ENCODE results near the gene MBOAT7.
A peak's percentile ranks its signal among the peaks of the same experiment; 100 is the strongest.
"Not testable (repeated sequence)": the region's sequence is repeated elsewhere in the genome, so short reads cannot be mapped to it uniquely, and the experiment has no call there.

Gene MBOAT7

DNA sequence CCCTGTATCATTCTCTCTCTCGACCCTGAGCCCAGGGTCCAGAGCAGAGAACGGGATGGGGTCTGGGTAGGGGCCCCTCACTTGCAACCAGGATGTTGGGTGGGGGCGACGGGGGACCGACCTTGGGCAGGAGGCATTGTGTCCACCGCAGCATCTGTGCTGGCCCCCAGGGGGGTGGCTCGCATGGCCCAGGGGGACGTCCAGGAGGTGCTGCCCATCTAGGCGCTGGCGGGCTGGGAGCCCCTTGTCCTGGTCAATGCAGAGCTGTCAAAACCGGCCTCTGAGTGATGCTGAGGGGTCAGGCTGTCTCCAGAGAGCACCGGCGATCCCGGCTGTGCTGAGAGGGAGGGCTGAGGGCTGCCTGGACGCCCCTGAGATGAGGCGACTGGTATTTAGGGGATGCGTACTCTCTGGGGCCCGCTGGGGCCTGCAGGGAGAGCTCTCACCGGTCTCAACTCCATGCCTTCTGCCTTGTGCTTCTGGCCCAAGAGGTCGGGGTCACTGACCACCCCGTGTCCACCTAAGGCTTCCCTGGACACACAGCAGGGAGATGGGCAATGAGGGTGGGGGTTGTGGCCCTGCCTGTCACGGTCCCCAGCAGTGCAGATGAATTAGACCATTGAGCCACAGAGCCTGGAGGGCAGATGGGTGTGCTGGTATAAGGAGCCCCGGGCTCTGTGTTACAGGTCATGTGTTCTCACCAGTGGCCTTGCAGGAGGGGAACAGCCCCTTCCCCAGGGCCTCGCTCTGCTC is 19.9 kb upstream of the MBOAT7 start:
- DNase-seq (ENCODE audit: low read depth in 3 of 3) = peak in 1 of 3 experiments; percentile 21

DNA sequence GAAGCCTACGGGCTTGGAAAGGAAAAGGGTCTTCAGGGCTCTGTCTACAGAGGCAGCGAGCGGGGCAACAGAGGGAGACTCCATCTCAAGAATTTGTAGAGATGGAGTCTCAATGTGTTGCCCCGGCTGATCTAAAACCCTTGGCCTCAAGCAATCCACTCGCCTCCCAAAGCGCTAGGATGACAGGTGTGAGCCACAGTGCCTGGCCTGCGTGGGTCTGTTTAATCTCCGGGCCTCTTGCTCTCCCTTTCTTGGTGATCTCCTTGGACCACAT is 19.3 kb upstream of the MBOAT7 start:
- peak in 1 of 3 experiments; percentile 26 for DNase-seq (ENCODE audit: low read depth in 3 of 3)

DNA sequence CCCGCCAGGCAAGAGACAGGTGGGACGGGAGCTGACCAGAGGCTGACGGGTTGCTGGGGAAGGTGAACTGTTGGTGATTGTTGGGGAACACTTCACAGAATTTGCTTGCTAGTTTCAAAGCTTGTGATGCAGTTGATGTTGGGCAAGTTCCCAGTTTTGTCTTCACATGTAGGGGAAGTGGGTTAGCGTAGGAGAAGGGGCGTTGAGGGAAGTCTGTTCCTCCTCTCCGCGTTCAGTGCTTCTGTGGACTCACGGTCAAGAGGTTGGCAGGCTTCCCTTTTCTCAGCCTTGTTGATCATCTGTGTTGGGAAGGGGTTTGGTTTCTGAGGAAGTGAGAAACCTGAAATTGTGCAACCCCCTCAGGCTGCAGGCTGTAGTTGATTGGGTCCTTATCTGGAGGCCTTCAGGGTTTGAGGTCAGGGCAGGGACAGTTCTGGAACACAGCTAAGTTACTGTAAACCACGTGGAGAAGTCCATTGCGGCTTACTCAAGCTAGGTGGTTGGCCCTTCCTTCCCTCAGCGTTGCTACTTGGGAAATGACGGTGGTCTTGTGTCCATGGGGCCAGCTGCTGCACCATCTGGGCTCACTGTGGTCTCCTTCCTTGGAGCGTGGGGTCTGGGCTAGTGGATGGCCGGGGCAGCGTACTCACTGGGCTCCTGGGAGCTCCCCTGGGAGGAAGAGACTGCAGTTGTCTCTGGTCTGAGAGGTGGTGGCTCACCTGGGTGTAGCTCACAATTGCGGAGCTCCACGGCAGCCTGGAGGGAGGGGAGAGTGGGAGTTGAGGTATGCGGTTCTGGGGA is 18.8 kb upstream of the MBOAT7 start:
- DNase-seq (ENCODE audit: low read depth in 3 of 3) = peak in 2 of 3 experiments; percentile 34 to 50

DNA sequence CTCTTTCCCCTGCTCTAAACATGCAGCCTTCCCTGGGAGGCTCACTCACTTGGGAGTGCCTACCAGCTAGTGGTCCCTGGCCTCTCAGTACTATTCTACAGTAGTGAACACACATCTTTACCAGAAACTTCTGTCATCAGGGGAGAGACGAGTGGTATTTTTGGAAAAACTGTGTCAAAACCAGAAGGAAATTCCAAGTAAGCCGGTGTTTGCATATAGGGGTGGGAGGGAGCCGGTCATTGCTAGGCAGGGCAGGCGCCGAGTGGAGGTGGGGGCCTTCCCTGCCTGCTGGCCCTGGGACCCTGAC is 18.2 kb upstream of the MBOAT7 start:
- DNase-seq (ENCODE audit: low read depth in 3 of 3) = no peak

DNA sequence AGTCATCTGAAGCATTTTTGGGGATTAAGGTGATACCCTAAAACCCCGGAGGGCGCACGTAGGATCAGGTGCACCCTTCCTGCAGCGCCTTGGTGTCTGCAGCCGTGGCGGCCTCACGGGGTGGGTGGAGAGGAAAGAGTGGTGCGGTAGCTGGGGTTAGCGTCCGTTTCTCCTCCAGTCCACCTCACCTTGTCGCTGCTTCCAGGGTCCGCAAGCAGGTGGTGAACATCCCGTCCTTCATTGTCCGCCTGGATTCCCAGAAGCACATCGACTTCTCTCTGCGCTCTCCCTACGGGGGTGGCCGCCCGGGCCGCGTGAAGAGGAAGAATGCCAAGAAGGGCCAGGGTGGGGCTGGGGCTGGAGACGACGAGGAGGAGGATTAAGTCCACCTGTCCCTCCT is 17.8 kb upstream of the MBOAT7 start:
- DNase-seq (ENCODE audit: low read depth in 3 of 3) = not testable (repeated sequence)

DNA sequence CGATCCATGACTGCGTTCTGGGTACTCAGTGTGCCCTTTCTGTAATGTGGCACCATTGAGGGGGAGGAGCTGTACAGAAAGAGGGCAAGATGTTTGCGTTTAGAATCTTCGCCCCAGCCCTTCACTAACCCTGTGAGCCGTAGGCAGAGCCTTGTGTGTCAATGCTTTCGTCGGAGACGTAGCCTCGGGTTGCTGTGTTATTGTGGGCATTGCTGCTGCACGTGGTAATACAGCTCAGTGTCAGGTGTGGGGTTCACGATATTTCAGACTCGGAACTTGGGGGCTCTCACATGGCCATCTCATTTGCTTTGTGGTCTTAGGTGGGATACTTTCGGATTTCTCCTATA is 17.4 kb upstream of the MBOAT7 start:
- no peak for DNase-seq (ENCODE audit: low read depth in 3 of 3)

DNA sequence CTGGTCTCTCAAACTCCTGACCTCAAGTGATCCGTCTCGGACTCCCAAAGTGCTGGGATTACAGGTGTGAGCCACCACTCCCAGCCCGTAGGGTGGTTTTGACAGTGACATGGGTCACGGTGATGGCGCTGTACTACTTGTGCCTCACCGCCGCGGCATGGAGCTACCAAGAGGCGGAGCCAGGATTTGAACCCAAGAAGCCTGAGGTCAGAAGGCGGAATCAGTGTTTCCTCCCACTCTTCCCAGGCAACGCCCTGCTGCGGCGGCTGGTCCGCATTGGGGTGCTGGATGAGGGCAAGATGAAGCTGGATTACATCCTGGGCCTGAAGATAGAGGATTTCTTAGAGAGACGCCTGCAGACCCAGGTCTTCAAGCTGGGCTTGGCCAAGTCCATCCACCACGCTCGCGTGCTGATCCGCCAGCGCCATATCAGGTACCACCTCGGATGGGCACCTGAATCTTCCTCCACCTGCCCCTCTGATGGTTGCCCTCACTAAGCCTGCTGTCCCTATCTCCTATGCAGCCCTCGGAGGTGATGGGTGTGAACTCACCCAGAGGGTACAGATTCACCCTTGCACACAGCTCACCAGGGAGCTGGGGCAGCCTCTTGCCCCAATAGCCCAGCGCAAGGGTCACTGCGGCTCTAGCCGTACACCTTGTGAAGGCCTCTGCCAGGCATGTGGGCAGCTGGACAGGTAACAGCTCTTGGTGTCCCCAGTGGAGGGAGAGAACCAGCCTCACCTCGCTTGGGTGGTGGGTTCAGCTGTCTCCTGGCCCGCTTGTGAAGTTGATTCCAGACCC is 16.9 kb upstream of the MBOAT7 start:
- no peak for DNase-seq (ENCODE audit: low read depth in 3 of 3)

DNA sequence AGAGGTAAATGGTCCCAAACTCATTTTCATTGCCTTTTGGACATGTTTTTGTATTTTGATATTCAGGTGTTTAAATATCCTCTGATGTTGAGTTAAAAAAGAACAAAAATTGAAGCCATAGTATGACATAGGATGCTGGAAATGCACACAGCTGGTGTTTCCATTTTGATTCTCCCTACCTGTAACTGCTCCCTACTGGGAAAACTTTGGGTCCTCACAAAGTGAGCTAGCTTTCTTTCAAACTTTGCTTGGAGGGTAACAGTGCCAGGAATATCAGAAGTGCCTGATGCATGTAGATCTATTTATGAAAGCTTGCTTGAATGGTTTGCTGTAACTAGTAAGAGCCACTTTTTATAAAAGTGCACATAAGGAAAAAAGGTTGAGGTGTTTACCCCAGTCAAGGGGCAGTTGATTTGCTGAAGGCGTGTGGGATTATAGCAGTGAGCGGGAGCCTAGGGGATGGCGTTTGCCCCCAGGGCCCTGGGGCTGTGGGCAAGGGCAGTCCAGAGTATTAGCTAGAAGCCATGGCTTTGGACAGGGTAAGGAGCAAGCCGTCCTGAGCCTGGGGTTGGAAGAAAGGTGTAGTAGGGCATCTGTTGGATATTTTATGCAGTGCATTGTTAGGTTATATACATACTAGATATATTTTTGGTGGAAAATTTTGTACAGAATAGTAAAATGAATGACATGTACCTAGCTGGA is 15.5 kb upstream of the MBOAT7 start:
- no peak for DNase-seq (ENCODE audit: low read depth in 3 of 3)

DNA sequence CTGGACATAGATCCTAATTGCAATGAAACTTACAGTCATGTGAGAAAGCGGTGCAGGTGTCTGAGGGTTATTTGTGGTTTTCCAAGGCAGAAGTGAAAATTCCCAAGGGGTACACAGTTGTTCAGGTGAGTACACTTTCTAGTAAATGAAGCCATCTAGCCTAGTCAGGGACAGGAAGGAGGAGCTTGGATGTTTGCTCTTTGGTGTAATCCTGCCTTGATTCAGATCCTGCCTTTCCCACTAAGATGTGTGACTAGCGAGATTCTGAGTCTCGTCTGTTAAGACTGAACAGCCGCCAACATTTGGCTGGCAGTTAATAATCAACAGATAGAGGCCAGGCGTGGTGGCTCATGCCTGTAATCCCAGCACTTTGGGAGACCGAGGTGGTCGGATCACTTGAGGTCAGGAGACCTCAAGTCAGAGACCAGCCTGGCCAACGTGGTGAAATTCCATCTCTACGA is 13.8 kb upstream of the MBOAT7 start:
- DNase-seq (ENCODE audit: low read depth in 3 of 3) = no peak

DNA sequence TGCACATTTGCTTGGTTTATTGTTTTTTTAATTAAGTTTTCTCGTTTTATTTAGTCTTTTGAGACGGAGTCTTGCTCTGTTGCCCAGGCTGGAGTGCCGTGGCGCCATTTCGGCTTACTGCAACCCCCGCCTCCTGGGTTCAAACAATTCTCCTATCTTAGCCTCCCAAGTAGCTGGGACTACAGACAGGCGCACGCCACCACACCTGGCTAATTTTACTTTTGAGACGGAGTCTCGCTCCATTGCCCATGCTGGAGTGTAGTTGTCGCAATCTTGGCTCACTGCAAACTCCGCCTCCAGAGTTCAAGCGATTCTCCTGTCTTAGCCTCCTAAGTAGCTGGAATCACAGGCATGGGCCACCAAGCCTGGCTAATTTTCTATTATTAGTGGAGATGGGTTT is 12.6 kb upstream of the MBOAT7 start:
- no peak for DNase-seq (ENCODE audit: low read depth in 3 of 3)

DNA sequence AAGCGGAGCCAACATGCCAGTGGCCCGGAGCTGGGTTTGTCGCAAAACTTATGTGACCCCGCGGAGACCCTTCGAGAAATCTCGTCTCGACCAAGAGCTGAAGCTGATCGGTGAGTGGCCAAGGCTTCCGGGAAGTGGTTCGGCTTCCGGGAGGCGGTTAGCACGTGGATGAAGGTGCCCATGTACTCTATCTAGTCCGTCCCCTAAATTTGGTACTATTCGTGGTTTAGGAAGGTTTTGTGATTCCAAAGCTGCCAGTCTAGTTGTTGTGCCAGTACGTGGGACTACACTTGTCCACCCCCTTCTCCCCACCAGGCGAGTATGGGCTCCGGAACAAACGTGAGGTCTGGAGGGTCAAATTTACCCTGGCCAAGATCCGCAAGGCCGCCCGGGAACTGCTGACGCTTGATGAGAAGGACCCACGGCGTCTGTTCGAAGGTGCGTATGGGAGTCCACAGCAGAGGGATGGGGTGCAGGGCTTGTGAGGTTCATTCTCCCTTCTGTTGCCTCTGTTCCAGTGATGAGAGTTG is 11.9 kb upstream of the MBOAT7 start:
- no peak for DNase-seq (ENCODE audit: low read depth in 3 of 3)

DNA sequence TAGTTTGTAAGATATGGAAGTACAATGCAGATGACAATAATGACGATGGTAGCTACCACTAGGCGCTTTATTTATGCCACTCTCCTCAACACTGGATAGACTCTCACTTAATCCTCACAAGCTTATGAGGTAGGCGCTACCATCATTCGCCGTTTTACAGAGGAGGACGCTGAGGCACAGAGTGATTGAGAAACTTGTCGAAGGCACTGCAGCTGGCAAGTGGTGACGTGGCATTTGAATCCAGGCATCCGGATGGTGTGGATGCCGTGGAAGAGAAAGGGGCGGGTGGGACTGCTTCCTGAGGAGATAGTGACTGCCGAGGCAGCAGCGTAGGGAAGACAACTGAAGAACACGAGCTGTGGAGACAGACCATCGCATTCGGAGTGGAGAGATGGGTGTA is 10.0 kb upstream of the MBOAT7 start:
- no peak for DNase-seq (ENCODE audit: low read depth in 3 of 3)

DNA sequence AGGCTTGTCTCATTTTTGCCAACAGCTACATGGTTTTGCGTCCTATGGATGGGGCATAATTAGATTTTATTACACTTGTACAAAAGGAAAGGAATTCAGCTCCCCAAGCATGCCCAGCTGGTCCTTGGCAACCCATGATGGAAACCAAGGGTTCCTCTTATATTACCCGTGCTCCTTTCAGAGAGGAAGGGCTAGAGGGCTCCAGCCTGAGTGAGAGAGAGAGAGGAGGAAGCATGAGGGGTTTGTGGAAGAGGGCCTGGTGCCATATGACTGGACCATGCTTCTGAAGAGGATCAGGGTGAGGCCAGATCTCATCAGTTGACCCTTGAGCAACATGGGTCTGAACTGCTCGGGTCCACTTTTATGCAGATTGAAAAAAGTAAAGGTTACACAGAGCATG is 7.7 kb upstream of the MBOAT7 start:
- no peak for DNase-seq (ENCODE audit: low read depth in 3 of 3)

DNA sequence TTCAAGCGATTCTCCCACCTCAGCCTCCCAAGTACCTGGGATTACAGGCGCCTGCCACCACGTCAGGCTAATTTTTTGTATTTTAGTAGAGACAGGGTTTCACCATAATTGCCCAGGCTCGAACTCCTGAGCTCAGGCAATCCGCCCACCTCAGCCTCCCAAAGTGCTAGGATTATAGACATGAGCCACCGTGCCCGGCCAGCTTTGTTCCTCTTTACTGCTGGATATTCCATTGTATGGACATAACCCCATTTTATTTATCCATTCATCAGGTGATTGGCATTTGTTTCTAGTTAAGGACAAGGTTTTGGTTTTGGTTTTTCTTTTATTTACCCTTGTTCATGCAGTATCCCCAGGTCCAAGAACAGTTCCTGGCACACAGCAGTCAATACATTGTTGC is 7.2 kb upstream of the MBOAT7 start:
- DNase-seq (ENCODE audit: low read depth in 3 of 3) = no peak

DNA sequence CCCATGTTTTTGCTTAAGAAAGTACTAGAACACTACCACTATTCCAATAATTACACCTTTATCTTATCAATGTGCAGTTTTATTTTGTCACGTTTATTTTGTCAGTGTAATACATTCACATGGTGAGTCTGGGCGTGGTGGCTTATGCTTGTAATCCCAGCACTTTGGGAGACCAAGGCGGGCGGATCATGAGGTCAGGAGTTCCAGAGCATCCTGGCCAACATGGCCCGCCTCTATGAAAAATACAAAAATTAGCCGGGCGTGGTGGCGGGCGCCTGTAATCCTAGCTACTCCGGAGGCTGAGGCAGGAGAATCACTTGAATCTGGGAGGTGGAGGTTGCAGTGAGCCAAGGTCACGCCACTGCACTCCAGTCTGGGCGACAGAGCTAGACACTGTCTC is 5.1 kb upstream of the MBOAT7 start:
- DNase-seq (ENCODE audit: low read depth in 3 of 3) = not testable (repeated sequence)

DNA sequence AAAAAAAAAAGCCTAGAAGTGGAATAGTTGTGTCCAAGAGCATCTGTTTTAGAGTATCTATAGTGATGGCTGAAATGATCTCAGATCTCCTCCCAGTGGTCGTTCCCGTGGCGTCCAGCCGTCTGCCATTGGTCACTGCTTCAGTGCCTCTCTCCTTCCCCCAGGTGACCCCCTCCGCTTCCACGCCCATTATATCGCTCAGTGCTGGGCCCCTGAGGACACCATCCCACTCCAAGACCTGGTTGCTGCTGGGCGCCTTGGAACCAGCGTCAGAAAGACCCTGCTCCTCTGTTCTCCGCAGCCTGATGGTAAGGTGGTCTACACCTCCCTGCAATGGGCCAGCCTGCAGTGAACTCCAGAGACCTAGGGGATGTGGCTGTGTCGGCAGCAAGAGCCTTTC is 3.6 kb upstream of the MBOAT7 start:
- DNase-seq (ENCODE audit: low read depth in 3 of 3) = no peak

DNA sequence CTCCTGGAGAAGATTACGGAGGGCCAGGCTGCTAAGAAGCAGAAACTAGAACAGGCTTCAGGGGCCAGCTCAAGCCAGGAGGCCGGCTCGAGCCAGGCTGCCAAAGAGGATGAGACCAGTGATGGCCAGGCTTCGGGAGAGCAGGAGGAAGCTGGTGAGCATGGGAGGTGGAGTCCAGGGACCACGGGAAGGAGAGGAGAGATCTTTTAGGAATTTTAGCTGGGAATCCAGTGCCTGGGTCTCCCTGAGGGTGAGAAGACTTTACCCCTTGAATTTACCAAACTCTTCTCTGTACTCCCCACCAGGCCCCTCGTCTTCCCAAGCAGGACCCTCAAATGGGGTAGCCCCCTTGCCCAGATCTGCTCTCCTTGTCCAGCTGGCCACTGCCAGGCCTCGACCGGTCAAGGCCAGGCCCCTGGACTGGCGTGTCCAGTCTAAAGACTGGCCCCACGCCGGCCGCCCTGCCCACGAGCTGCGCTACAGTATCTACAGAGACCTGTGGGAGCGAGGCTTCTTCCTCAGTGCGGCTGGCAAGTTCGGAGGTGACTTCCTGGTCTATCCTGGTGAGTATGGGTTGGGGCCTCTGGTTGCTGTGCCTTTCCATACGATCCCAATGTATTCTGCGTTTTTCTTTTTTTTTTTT is 2.6 kb upstream of the MBOAT7 start:
- DNase-seq (ENCODE audit: low read depth in 3 of 3) = no peak

DNA sequence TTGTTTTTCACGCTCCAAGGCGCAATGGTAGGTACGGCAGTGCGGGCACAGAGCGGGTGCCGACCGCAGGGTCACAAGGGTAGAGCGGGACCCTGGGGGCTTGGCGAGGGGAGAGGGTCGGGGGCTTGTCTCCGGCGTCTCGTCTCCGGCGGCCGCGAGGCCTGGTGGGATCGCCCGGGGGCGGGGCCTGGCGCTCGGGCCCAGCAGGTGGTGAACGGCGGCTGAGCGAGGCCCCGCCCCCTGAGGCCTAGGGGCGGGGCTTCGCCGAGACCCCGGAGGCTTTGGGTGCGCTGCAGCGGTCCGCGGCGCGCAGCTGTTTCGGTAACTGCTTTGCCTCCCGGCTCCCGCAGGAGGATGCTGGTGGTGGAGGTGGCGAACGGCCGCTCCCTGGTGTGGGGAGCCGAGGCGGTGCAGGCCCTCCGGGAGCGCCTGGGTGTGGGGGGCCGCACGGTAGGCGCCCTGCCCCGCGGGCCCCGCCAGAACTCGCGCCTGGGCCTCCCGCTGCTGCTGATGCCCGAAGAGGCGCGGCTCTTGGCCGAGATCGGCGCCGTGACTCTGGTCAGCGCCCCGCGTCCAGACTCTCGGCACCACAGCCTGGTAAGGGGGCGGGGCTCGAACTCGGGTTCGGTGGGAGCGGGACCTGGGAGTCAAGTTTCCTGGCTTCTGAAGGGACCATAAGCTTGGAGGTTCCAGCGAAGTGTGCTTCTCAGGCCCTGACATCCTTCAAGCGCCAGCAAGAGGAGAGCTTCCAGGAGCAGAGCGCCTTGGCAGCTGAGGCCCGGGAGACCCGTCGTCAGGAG is 1.8 kb upstream of the MBOAT7 start, which contains the start of gene TSEN34:
TSS of gene TSEN34 (plus strand) at position 298 of the 800 bp plus-strand sequence. CDS start at position 355, 57 bp downstream.
- DNase-seq (ENCODE audit: low read depth in 3 of 3) = peak; percentile 69 to 86 (median 74)

DNA sequence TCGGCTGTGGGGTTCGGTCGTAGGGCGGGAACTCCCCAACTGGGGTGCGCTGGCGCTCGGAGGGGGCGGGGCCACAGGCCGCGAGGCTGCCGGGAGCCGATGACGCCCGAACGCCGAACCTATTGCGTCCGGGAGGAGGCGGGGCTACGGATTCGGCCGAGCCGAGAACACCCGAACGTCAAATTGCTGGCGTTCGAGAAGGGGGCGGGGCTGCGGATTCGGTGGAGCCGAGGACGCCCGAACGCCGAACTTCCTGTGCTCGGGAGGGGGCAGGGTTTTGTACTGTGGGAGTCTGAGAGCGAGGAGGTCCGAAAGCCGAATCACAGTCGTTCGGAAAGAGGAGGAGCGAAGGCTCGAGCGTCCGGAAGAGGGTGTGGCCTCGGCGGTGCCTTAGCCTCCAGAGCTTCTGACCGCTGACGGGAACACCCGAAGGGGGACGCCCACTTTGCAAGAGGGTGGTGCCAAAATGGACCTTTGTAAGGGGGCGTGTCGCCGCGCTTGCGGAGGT is 1.2 kb upstream of the MBOAT7 start:
- peak; percentile 99 to 100 (median 100) for DNase-seq (ENCODE audit: low read depth in 3 of 3)

All from stimulated activated CD4-positive, alpha-beta T cell treated with anti-CD3 and anti-CD28 coated beads, TNF-alpha, amount 100 ng/mL, for 24 hours (primary cell).